ENCODE results near the gene ZNF524.
"Not testable (repeated sequence)": the region's sequence is repeated elsewhere in the genome, so short reads cannot be mapped to it uniquely, and the experiment has no call there.

The ZNF524 gene

GRCh38 chr19:55599842-55600661, at the start of gene ZNF524:
Gene ZNF524, plus strand, starts transcription at chr19:55600288. Its CDS starts 1,825 bp downstream, at chr19:55602113.
- peak; percentile 91 for DNase-seq (ENCODE audit: low read depth)

DNA sequence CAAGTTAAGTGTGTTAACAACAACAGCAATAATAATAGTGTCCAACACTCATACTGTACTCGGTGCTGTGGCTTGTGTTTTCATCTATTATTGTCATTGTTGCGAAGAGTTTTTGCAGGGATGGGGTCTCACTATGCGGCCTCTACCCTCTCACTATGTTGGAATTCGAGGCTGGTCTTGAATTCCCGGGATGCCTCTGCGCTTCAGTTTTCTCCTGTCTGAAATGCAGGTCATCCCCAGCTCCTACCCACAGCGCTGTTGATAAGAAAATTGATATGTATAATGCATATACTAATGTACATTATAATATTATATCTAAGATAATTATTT, 49.8 kb upstream of the ZNF524 start:
- peak; percentile 43 for DNase-seq (ENCODE audit: low read depth)

GRCh38 chr19:55552206-55552605, 47.9 kb upstream of the ZNF524 start:
- DNase-seq (ENCODE audit: low read depth): no peak

- DNase-seq (ENCODE audit: low read depth): peak; percentile 92
Measured at GRCh38 chr19:55552620-55553019, 47.5 kb upstream of the ZNF524 start.

DNA sequence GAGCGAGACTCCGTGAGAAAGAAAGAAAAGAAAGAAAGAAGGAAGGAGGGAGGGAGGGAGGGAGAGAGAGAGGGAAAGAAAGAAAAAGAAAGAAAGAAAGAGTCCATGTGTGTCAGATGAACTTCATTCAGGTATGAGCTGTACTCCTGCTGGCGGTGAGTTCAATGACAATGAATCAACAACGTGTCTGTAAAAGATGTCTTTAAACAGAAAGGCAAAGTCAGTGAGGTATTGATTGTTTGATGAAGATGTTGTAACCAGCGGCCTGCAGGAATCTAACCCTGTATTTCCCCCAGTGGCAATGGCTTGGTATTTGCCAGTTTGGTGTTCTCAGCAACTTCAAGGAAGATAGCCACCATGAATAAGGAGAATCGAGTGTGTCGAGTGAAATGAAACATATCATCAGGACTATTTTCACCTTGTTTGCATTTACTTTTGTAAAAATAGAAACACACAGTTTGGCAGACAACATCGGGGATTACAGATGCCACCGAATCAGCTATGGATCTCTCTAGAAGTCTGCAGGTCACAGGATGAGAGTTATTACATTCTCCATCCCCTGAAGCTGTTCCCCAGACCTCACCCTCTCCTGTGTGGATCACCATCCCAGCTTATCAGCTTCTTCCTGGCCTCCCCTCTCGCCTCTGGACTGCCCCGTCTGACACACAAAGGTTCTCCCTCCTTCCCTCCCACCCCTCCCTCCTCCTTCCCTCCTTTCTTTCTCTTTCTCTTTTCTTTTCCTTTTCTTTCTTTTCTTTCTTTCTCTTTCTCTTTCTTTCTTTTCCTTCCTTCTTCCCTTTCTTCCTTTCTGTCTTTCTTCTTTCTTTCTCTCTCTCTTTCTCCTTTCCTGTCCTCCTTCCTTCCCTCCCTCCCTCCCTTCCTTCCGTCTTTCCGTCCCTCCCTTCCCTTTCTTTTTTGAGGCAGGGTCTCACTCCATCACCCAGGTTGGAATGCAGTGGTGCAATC, 46.6 kb upstream of the ZNF524 start:
- DNase-seq (ENCODE audit: low read depth): no peak

DNA sequence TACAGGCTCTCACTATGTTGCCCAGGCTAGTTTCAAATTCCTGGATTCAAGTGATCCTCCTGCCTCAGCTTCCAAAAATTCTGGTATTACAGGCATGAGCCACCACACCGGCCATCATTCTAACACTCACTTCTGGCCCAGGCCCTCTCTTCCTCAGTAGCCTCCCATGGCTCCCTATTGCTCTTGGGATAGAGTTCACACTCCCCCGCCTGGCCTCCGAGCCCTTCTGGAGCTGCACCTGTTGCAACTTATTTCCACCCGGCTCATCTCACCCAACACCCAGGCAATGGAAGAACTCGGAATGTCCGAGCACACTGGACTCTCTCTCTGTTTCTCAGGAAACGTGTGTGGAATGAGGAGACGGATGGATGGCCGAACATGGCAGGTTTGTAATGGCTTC, 45.8 kb upstream of the ZNF524 start:
- no peak for DNase-seq (ENCODE audit: low read depth)

DNA sequence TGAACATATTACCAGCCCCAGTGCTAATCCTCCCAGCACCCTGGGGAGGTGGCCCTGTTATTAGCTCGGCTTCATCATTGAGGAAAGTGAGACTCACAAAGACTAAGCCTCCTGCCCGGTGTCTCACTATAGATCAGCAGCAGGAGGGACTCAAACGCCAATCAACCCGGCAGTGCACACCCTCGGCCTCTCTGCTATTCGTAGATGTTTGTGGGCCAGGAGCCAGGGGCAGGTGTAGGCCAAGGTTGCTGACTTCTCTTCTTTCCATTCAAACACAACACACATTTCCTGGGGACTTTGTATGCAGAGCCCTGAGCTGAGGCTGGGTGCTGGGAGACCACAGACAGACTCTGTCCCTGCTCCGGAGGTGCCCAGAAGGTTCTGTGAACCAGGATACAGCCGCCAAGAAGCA, 45.3 kb upstream of the ZNF524 start:
- no peak for DNase-seq (ENCODE audit: low read depth)

- no peak for DNase-seq (ENCODE audit: low read depth)
Measured at GRCh38 chr19:55559684-55560083, 40.4 kb upstream of the ZNF524 start.

DNA sequence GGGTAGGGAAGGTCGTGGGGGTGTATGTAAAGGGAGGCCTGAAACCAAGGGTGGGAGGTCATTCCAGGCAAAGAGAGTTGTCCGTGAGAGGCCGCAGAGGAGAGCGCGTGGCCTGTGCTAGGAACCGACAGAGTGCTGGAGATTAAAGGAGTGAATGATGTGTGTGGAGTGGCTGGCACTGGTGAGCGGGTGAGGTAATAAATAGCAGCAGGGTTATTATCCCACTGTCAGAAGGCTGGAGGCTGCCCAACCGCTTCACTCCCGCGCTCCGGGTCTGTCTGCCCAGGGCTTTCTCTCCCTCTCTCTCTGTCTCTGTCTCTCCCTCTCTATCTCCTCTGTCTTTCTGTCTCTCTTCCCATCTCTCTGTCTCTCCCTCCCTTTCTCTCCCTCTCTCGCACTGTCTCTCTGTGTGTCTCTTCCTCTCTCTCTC, 36.8 kb upstream of the ZNF524 start:
- peak; percentile 30 for DNase-seq (ENCODE audit: low read depth)

DNA sequence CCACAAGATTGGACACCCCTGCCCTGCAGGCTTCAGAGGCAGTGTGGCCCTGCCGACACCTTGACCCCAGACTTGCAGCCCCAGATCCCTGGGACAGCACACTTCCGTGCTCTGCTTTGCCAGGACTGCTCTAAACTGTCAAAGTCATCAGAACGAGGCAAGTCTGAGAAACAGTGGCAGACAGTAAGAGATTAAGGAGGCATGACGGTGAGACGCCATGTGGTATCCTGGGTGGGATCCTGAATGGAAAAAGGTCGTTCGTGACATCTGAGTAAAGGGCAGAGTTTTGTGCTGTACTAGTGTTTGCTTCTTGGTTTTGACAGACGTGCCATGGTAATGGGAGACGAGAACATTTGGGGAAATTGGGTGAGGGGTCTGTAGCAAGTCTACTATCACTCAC, 33.3 kb upstream of the ZNF524 start:
- no peak for DNase-seq (ENCODE audit: low read depth)

GRCh38 chr19:55567708-55568328, 32.3 kb upstream of the ZNF524 start:
- DNase-seq (ENCODE audit: low read depth): no peak

DNA sequence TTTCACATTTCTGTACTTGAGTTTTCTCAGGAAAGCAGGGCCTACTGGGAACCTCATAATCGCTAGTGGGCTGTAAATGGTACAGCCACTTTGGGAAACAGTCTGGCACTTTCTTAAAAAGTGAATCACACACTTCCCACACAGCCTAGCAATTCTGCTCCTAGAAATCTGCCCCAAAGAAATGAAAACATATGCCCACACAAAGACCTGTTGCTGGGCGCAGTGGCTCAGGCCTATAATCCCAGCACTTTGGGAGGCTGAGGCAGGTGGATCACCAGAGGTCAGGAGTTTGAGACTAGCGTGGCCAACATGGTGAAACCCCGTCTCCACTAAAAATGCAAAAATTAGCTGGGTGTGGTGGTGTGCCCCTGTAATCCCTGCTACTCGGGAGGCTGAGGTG, 30.6 kb upstream of the ZNF524 start:
- DNase-seq (ENCODE audit: low read depth): not testable (repeated sequence)

GRCh38 chr19:55573929-55574328, 26.2 kb upstream of the ZNF524 start:
- not testable (repeated sequence) for DNase-seq (ENCODE audit: low read depth)

GRCh38 chr19:55576746-55577145, 23.3 kb upstream of the ZNF524 start:
- DNase-seq (ENCODE audit: low read depth): no peak

DNA sequence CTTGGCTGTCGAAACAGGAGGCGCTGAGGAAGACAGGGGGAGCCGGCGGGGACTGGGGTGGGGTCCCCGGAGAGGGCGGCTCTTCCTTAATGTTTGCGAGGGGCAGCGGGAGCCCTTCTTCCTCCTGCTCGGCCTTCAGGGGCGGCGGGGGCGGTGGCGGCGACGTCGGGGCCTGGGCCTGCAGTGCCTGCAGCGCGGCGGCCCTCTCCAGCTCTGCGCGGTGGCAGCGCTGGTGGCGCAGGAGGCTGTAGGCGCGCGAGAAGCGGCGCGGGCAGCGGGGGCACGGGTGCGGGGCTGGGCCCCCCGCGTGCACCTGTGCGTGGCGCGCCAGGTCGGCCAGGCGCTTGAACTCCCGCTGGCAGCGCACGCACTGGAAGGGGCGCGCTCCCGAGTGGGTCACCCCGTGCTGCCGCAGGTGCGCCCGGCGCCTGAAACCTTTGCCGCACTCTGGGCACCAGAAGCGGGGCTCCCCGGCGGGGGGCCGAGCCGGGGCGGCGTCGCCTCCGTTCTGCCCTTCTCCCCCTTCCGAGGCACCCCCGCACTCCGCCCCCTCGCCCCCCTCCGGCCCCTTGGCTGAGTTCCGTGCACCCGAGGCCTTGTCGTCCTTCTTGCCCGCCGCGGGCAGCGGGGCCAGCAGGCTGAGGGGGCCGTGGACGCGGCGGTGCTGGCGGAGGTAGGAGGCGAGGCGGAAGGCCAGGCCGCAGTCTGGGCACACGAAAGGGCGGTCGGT, 21.9 kb upstream of the ZNF524 start:
- DNase-seq (ENCODE audit: low read depth): no peak

DNA sequence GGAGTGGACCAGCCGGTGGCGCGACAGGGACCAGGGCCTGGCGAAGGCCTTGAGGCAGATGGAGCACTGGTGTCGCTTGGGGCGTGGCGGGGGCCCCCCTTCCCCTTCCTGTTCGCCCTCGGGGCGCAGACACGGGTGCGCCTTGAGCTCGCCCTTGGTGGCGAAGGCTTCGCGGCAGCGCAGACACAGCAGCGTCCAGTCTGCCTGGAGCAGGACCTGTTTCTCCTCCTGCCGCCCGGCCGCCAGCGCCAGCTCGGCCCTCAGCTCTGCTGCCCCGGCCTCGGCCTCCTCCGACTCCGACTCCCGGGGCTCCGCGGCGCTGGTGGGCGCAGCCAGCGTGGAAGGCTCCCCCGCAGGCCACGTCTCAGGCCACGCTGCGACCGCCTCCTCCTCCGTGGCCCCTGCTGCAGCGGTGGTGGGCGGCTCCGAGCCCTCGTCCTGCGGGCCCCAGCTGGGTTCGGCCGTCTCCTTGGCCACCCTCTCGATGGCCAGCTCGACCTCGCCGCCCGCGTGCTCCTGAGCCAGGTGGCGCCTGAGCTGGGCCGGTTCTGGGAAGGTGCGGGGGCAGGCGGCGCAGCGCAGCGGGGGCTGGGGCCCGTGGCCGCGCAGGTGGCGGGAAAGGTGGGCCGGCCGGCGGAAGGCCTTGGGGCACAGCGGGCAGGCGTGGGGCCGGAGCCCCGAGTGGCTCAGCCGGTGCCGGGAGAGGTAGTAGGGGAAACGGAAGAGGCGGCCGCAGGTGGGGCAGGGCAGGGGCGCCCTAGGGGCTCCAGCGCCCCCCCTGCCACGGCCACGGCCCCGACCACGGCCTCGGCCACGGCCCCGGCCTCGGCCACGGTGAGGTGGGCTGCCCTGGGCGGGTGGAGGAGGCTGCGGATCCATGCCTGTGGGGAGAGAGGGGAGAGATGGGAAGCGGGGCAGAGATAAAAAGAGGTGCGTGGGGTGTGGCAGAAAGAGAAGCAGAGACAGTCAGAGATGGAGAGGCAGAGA, 21.0 kb upstream of the ZNF524 start:
- no peak for DNase-seq (ENCODE audit: low read depth)

DNA sequence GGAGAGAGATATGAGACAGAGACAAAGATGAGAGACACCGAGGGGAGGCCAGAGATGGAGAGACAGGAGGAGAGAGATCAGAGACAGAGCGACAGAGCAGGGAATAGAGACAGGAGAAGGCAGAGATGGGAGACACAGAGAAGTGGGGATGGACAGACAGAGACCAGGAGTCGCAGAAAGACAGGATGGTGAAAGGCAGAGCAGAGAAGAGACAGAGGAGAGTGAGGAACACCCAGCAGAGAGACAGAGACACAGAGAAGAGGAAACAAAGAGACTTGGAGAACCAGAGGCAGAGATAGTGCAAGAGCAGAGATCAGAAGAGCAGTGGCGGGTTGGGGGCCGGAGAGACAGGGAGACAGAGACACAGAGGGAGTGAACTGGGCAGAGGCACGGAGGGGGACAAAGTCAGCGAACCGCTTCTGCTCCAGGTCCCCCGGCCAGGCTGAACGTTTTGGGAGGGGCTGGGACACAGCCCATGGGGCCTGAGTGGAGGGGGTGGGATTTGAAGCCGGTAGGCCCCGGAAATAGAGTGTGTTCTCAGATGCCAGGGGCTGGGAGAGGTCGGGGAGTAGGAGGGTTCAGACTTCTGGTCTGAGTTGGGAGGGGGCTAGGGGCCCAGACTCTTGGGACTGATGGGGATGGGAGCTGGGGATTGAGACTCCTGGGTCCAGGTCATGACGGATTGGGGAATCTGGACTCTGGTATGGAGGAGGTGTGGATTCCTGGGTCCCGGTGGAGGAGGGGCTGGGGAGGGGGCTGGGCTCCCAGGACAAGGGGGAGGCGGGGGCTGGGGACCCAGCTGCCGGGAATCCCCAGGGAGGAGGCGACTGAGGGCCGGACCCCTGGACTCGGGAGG, 20.1 kb upstream of the ZNF524 start:
- DNase-seq (ENCODE audit: low read depth): peak; percentile 60

- peak; percentile 88 for DNase-seq (ENCODE audit: low read depth)
Measured at GRCh38 chr19:55580628-55581144, 19.4 kb upstream of the ZNF524 start, which contains the start of gene ZNF579. Gene ZNF579, minus strand, starts transcription at chr19:55580848. Its CDS starts 1,209 bp downstream, at chr19:55579639.

- peak; percentile 14 for DNase-seq (ENCODE audit: low read depth)
Measured at GRCh38 chr19:55581145-55581822, 18.8 kb upstream of the ZNF524 start.
